ENCODE data around the gene TSC22D2. TPM values are rescaled to one million over a fixed set of nuclear protein-coding genes. Genes with fewer than 3 reads are reported as not detected.

Gene TSC22D2
- total and polyA plus RNA-seq, 2 of the 8 experiments (the other 6 are each of a cell fraction or from before 2014, with no cell fraction given) = 3.4 to 27.6 TPM

DNA sequence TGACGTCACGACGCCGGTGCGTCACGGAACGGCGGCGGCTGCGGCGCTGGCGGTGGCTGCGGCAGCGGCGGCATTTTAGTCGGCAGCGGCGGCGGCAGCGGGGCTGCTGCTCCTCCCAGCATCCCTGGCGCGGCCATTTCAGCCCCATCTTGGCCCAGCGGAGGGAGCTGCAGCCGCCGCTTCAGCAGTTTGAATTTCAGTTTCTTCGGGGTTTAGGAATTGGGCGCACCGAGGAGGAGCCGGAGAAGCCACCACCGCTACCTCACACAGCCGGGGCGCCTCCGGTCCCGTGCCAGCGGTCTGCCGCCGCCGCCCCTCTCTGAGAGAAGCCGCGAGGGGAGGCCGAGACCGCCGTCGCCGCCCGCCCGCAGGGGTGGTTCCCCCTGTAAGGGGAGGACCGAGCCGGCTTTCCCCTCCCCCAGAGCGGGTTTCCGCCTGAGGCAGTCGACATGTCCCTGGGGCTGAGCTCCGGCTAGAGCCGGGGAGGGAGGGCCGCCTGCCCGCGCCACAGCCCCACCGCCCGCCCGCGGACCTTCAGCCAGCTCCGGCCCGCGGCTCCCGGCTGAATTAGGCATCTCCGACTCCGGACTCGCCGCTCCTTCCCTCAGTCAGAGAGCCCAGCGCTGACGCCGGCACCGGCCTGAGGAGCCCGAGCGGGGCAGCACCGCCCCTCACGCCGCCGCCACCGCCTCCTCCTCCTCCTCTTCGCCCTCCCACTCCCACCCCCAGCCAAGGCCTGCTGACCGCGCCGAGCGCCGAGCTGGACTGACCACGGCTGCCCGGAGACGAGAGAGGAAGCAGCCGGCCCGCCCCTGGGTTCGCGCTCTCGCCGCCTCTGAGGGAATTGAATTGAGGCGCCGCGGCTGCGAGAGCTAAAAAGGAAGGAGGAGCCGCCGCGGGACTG lies at the start of gene TSC22D2 (continued):
- TF ChIP-seq TEAD4 (IDR thresholded peaks at IDR 0.05; ENCODE audit: low read depth, low read length) = 0 out of 2 replicates have a peak, but pooled peaks have one; percentile 2
- peak; percentile 85 for TF ChIP-seq TAF7 (optimal IDR thresholded peaks at IDR 0.05; ENCODE audit: borderline replicate concordance, low read depth, low read length)
- TF ChIP-seq EZH2 (IDR thresholded peaks at IDR 0.05; ENCODE audit: low read depth, low read length, severe bottlenecking) = no peak
- TF ChIP-seq TBP (IDR thresholded peaks at IDR 0.05; ENCODE audit: low read depth, low read length) = peak; percentile 78
- peak; percentile 10; the same call in 1 of the 2 replicates for TF ChIP-seq POLR2AphosphoS5 (IDR thresholded peaks at IDR 0.05; ENCODE audit: low read depth, low read length)
- TF ChIP-seq, protein P1, sequence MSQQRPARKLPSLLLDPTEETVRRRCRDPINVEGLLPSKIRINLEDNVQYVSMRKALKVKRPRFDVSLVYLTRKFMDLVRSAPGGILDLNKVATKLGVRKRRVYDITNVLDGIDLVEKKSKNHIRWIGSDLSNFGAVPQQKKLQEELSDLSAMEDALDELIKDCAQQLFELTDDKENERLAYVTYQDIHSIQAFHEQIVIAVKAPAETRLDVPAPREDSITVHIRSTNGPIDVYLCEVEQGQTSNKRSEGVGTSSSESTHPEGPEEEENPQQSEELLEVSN (IDR thresholded peaks at IDR 0.05) = no peak
- no peak for TF ChIP-seq SAP30 (IDR thresholded peaks at IDR 0.05; ENCODE audit: insufficient read depth, insufficient replicate concordance, low read length)
- TF ChIP-seq POLR2A (IDR thresholded peaks at IDR 0.05; ENCODE audit: control extremely low read depth in 1 of 2, low read depth in 2 of 2, low read length in 2 of 2) = peak; percentile 29 to 73
- peak; percentile 92 for TF ChIP-seq PHF8 (conservative IDR thresholded peaks at IDR 0.05; ENCODE audit: low read depth, low read length)
- peak in 1 of 2 experiments; percentile 57; a peak in 1 of 3 replicates for TF ChIP-seq EP300 (IDR thresholded peaks at IDR 0.05; ENCODE audit: borderline replicate concordance in 1 of 2, low read depth in 2 of 2, low read length in 2 of 2)
- peak in 1 of 2 experiments; percentile 1; a peak in 1 of 4 replicates for TF ChIP-seq RAD21 (IDR thresholded peaks at IDR 0.05 in 1 of 2, conservative IDR thresholded peaks at IDR 0.05 in 1 of 2; ENCODE audit: low read depth in 2 of 2, low read length in 2 of 2)
- TF ChIP-seq JUND (IDR thresholded peaks at IDR 0.05; ENCODE audit: low read length) = 0 out of 2 replicates have a peak, but pooled peaks have one; percentile 34
- TF ChIP-seq RBBP5 (IDR thresholded peaks at IDR 0.05; ENCODE audit: borderline replicate concordance, low read depth, low read length) = peak; percentile 82; the same call in 1 of the 2 replicates
- peak; percentile 93 for TF ChIP-seq ASH2L (IDR thresholded peaks at IDR 0.05; ENCODE audit: low read length)
- TF ChIP-seq TAF1 (IDR thresholded peaks at IDR 0.05; ENCODE audit: low read depth, low read length) = peak; percentile 91
- TF ChIP-seq, protein P2, sequence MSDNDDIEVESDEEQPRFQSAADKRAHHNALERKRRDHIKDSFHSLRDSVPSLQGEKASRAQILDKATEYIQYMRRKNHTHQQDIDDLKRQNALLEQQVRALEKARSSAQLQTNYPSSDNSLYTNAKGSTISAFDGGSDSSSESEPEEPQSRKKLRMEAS (IDR thresholded peaks at IDR 0.05) = peak; percentile 19; the same call in 1 of the 2 replicates

Data from H1 (cell line).